Measurements from ENCODE around the gene RBM44. TPM values are rescaled to one million over a fixed set of nuclear protein-coding genes. Genes with fewer than 3 reads are reported as not detected.
"Not testable (repeated sequence)": the region's sequence is repeated elsewhere in the genome, so short reads cannot be mapped to it uniquely, and the experiment has no call there.

RBM44 gene
- total RNA-seq, 4 donors from 2014 or later = 0.93 to 2.2 (median 1.1) TPM

GRCh38 chr2:237760506-237761502 is 37.8 kb upstream of the RBM44 start:
- Histone ChIP-seq H3K9me3 (no peaks in the 10 kb centered on the region), H3K27ac (no peak overlapping the region), H3K36me3 (peaks cover 75% of the 10 kb centered on the region), H3K4me1 (no peaks in the 10 kb centered on the region), H3K27me3 (no peaks in the 10 kb centered on the region), H3K4me3 (no peak overlapping the region)
- WGBS = 93% methylated on average over 23 of the region's 23 CpGs
- TF ChIP-seq CTCF (IDR thresholded peaks at IDR 0.05) (no peak), EP300 (IDR thresholded peaks at IDR 0.05) (no peak), POLR2AphosphoS5 (IDR thresholded peaks at IDR 0.05) (no peak), POLR2A (IDR thresholded peaks at IDR 0.05) (no peak)
- DNase-seq (ENCODE audit: low spot score in 2 of 2) = no peak

GRCh38 chr2:237762291-237763182 is 36.0 kb upstream of the RBM44 start:
- not testable (repeated sequence) for H3K27me3 ChIP-seq; H3K4me1 ChIP-seq; H3K4me3 ChIP-seq; H3K27ac ChIP-seq; H3K9me3 ChIP-seq; DNase-seq (ENCODE audit: low spot score in 2 of 2)
- 90% methylated on average over 9 of the region's 9 CpGs for WGBS
- H3K36me3 ChIP-seq = peaks cover 69% of the 10 kb centered on the region

GRCh38 chr2:237763812-237764211 is 34.8 kb upstream of the RBM44 start:
- no peak overlapping the region for H3K27ac ChIP-seq
- no peak for TF ChIP-seq POLR2A (IDR thresholded peaks at IDR 0.05)
- TF ChIP-seq CTCF (IDR thresholded peaks at IDR 0.05) = no peak
- no peak for TF ChIP-seq EP300 (IDR thresholded peaks at IDR 0.05)
- TF ChIP-seq POLR2AphosphoS5 (IDR thresholded peaks at IDR 0.05) = no peak
- DNase-seq (ENCODE audit: low spot score in 2 of 2) = no peak
- H3K4me1 ChIP-seq = peaks cover 6% of the 10 kb centered on the region
- no peaks in the 10 kb centered on the region for H3K9me3 ChIP-seq
- H3K36me3 ChIP-seq = peaks cover 60% of the 10 kb centered on the region
- 93% methylated on average over 10 of the region's 10 CpGs for WGBS
- no peak overlapping the region for H3K4me3 ChIP-seq
- no peaks in the 10 kb centered on the region for H3K27me3 ChIP-seq

- H3K9me3 ChIP-seq; H3K27ac ChIP-seq; H3K4me1 ChIP-seq; H3K27me3 ChIP-seq; DNase-seq (ENCODE audit: low spot score in 2 of 2); H3K4me3 ChIP-seq: not testable (repeated sequence)
- WGBS = 88% methylated on average over 6 of the region's 6 CpGs
- peaks cover 60% of the 10 kb centered on the region for H3K36me3 ChIP-seq
Observed at GRCh38 chr2:237765122-237765521, 33.5 kb upstream of the RBM44 start.

GRCh38 chr2:237765875-237766274 is 32.7 kb upstream of the RBM44 start:
- H3K4me3 ChIP-seq = no peak overlapping the region
- H3K27me3 ChIP-seq = no peaks in the 10 kb centered on the region
- H3K27ac ChIP-seq = no peak overlapping the region
- TF ChIP-seq CTCF (IDR thresholded peaks at IDR 0.05) = no peak
- no peak for TF ChIP-seq POLR2AphosphoS5 (IDR thresholded peaks at IDR 0.05)
- TF ChIP-seq EP300 (IDR thresholded peaks at IDR 0.05) = no peak
- TF ChIP-seq POLR2A (IDR thresholded peaks at IDR 0.05) = no peak
- H3K9me3 ChIP-seq = no peaks in the 10 kb centered on the region
- H3K4me1 ChIP-seq = peaks cover 6% of the 10 kb centered on the region
- peaks cover 60% of the 10 kb centered on the region for H3K36me3 ChIP-seq
- no peak for DNase-seq (ENCODE audit: low spot score in 2 of 2)
- 78% methylated on average over 8 of the region's 8 CpGs for WGBS

- H3K27ac ChIP-seq = no peak overlapping the region
- TF ChIP-seq POLR2AphosphoS5 (IDR thresholded peaks at IDR 0.05) (no peak), CTCF (IDR thresholded peaks at IDR 0.05) (no peak), EP300 (IDR thresholded peaks at IDR 0.05) (no peak), POLR2A (IDR thresholded peaks at IDR 0.05) (no peak)
- H3K36me3 ChIP-seq = peaks cover 61% of the 10 kb centered on the region
Observed at GRCh38 chr2:237766340-237766739, 32.2 kb upstream of the RBM44 start.

More at GRCh38 chr2:237766340-237766739, 32.2 kb upstream of the RBM44 start:
- DNase-seq (ENCODE audit: low spot score in 2 of 2) = no peak
- Histone ChIP-seq H3K4me3 (no peak overlapping the region), H3K4me1 (peaks cover 6% of the 10 kb centered on the region), H3K27me3 (no peaks in the 10 kb centered on the region), H3K9me3 (no peaks in the 10 kb centered on the region)
- 38% methylated on average over 2 of the region's 2 CpGs for WGBS
